ENCODE measurements around the gene GLRX3.

The GLRX3 gene

GRCh38 chr10:130224228-130224627, 88.0 kb downstream of the GLRX3 start:
- no peaks in the 10 kb centered on the region for H3K27me3 Mint-ChIP-seq
- no peak overlapping the region for H3K4me3 Mint-ChIP-seq
- H3K9me3 Mint-ChIP-seq: peaks cover 7% of the 10 kb centered on the region
- no peak overlapping the region for H3K27ac Mint-ChIP-seq (ENCODE audit: low read depth)
- no peaks in the 10 kb centered on the region for H3K4me1 Mint-ChIP-seq
- DNase-seq (ENCODE audit: low spot score in 2 of 2) (no peak), ATAC-seq (replicated peaks; ENCODE audit: extremely low read depth, poor library complexity, severe bottlenecking) (no peak)
- H3K36me3 Mint-ChIP-seq (ENCODE audit: insufficient read depth): no peaks in the 10 kb centered on the region

- ATAC-seq (replicated peaks; ENCODE audit: extremely low read depth, poor library complexity, severe bottlenecking) (no peak), DNase-seq (ENCODE audit: low spot score in 2 of 2) (no peak)
- Mint-ChIP-seq H3K36me3 (ENCODE audit: insufficient read depth) (no peaks in the 10 kb centered on the region), H3K27ac (ENCODE audit: low read depth) (no peak overlapping the region), H3K27me3 (no peaks in the 10 kb centered on the region), H3K4me1 (no peaks in the 10 kb centered on the region), H3K4me3 (no peak overlapping the region), H3K9me3 (peaks cover 7% of the 10 kb centered on the region)
Measured at GRCh38 chr10:130226012-130226411, 89.8 kb downstream of the GLRX3 start.

GRCh38 chr10:130227883-130228282, 91.7 kb downstream of the GLRX3 start:
- ATAC-seq (replicated peaks; ENCODE audit: extremely low read depth, poor library complexity, severe bottlenecking) (no peak), DNase-seq (ENCODE audit: low spot score in 2 of 2) (no peak)
- Mint-ChIP-seq H3K4me1 (no peaks in the 10 kb centered on the region), H3K27ac (ENCODE audit: low read depth) (no peak overlapping the region), H3K27me3 (no peaks in the 10 kb centered on the region), H3K36me3 (ENCODE audit: insufficient read depth) (no peaks in the 10 kb centered on the region), H3K4me3 (no peak overlapping the region), H3K9me3 (peaks cover 7% of the 10 kb centered on the region)

Measured in central memory CD8-positive, alpha-beta T cell (primary cell).